ENCODE results near the gene ZNF384.

ZNF384 gene

DNA sequence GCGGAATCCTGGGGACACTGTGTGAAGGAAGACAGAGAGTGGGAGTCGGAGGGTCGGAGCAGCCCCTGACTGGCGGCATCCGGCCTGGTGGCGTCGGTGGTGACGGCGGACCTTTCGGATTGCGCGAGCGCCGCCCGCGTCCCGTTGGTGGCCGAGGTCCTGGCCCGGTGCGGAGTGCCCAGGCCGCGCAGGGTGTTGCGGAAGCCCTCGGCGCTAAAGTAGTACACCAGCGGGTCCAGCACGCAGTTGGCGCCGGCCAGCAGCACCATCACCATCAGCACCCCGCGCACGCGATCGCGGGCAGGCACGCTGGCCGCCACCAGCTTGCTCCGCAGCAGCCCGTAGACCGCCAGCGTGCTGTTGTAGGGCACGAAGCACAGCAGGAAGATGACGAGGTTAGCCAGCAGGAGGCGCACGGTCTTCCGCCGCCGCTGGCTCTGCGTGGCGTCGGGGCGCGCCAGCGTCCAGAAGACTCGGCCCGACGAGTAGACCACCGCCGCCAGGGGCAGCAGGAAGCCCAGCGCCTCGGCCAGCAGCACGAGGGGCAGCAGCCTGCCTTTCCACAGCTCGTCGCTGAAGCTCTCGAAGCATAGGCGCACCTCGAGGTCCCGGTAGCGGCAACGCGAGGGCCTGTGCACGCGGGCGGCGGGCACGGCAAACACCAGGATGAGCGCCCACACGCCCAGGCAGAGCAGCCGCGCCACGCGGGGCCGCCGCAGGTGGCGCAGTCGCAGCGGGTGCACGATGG, 68.9 kb downstream of the ZNF384 start:
- DNase-seq = peak; percentile 47

DNA sequence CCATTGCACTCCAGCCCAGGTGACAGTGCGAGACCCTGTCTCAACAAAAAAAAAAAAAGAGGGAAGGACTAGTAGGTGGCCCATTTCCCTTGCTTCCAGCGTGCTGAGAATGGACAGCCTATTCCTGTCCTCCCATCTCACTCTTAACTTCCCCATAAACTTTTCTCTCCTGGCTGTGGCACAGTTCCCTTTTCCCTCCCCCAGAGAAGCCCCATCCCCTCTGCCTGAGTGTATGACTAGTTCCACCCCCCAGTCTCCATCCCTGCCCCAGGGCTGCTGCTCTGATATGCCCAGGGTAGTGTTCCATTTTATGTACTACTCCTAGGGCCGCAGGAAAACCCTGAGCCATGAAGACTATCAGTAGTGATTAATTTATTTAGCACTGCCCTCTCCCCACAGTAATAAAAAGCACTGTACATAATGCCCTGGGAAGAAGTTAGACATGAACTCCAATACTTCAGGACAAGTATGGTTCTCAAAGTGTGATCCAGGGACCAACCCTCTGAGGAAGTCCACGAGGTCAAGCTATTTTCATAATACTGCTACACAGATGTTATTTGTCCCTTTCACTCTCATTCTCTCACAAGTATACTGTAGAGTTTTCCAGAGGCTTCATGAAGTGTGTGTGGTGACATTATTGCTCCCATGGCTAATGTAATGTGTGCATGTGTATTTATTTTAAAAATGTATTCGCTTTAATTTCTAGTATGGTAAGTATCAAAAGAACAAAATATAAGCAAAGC, 70.5 kb downstream of the ZNF384 start:
- no peak for DNase-seq

All from activated CD4-positive, alpha-beta T cell treated with anti-CD3 and anti-CD28 coated beads, Interleukin-2, amount 50 U/mL, for 1 hour (primary cell).